ENCODE results near the gene LAMB4. TPM values are rescaled to one million over a fixed set of nuclear protein-coding genes. Genes with fewer than 3 reads are reported as not detected.

The LAMB4 gene
- total and polyA plus RNA-seq, 2 of the 8 experiments (the other 6 are each of a cell fraction or from before 2014, with no cell fraction given) = not detected

GRCh38 chr7:108007261-108007660 is 122.9 kb downstream of the LAMB4 start (continued):
- TF ChIP-seq RXRA (IDR thresholded peaks at IDR 0.05; ENCODE audit: insufficient read depth, low read depth, low read length) = no peak
- TF ChIP-seq MAFK (IDR thresholded peaks at IDR 0.05; ENCODE audit: low read depth, low read length) = no peak
- no peak for TF ChIP-seq HDAC6 (IDR thresholded peaks at IDR 0.05; ENCODE audit: low read depth, low read length)
- no peak for TF ChIP-seq ASH2L (IDR thresholded peaks at IDR 0.05; ENCODE audit: low read length)
- TF ChIP-seq SP2 (IDR thresholded peaks at IDR 0.05; ENCODE audit: low read length) = no peak

Data from H1 (cell line).